A549 (cell line): ENCODE measurements around the gene COL1A1. TPM values are rescaled to one million over a fixed set of nuclear protein-coding genes. Genes with fewer than 3 reads are reported as not detected.

Experiments used
- ATAC-seq, 2 experiments: fragments of 200-7000 bp in 1 of 2; fragments of >200 bp in 1 of 2; cut with Nextera tagmentation in 1 of 2; cut with Tn5 transposase in 1 of 2; 3 replicates each; pipeline versions ENCODE4 v1.8.0 to v1.9.1; 2018 to 2020; ENCODE audit warnings: mild to moderate bottlenecking in 1 of 2, moderate library complexity in 1 of 2
- CTCF ChIA-PET: fragments of 300-600 bp; sonication (Branson Sonifier 250); formaldehyde crosslinking; extraction: SDS; loops from one replicate; lab custom pipeline; 2021; ENCODE audit warnings: antibody characterized with exemption, inconsistent platforms; lab: Yijun Ruan, JAX
- POLR2A ChIA-PET: fragments of 350-600 bp; formaldehyde crosslinking; extraction: SDS; loops from one replicate; lab custom pipeline; 2021; ENCODE audit warnings: antibody characterized with exemption, inconsistent platforms; lab: Yijun Ruan, JAX
- DNase-seq, 2 experiments: peaks; one replicate each; pipeline versions ENCODE4 v3.0.0 to v3.0.0-alpha.2; 2011 to 2016; ENCODE audit warnings: low read depth in 1 of 2, low spot score in 1 of 2
- FAIRE-seq: peaks from 2 replicates; lab custom pipeline; 2011; peaks lifted over from hg19 to GRCh38; lab: Jason Lieb, UNC
- H3K27ac ChIP-seq, 2 experiments: fragments of >200 bp; sonication (Bioruptor Twin); formaldehyde crosslinking; 3 replicates each; pipeline ENCODE4 v1.5.1; 2016 to 2017
- H3K4me1 ChIP-seq: fragments of >200 bp; sonication (Bioruptor Twin); formaldehyde crosslinking; 3 replicates; pipeline ENCODE4 v1.6.1; 2016
- H3K4me2 ChIP-seq: fragments of >200 bp; sonication (Bioruptor Twin); formaldehyde crosslinking; 3 replicates; pipeline ENCODE4 v1.6.1; 2016
- H3K4me3 ChIP-seq: fragments of >200 bp; sonication (Bioruptor Twin); formaldehyde crosslinking; 3 replicates; pipeline ENCODE4 v1.5.1; 2016
- H3K9me3 ChIP-seq: fragments of >200 bp; sonication (Bioruptor Twin); formaldehyde crosslinking; 3 replicates; pipeline ENCODE4 v1.6.1; 2016
- BCL3 ChIP-seq: fragments of >200 bp; sonication (Bioruptor Twin); formaldehyde crosslinking; IDR thresholded peaks from 3 replicates; pipeline ENCODE4 v1.6.1; 2016
- CBX2 ChIP-seq: fragments of 200-600 bp; sonication (generic); IDR thresholded peaks from 2 replicates; pipeline ENCODE4 v1.6.1; 2016; ENCODE audit warnings: low read depth, mild to moderate bottlenecking, borderline replicate concordance
- CEBPB ChIP-seq, 2 experiments: fragments of >200 bp in 1 of 2; sonication (Bioruptor Twin) in 1 of 2; formaldehyde crosslinking in 1 of 2; IDR thresholded peaks; 2 replicates each; pipeline ENCODE4 v1.6.1; 2012 to 2016
- CHD2 ChIP-seq: fragments of 150-350 bp; IDR thresholded peaks from 2 replicates; pipeline ENCODE4 v1.6.1; 2014; ENCODE audit warnings: low read length; ENCODE audit not compliant: partially characterized antibody
- CHD4 ChIP-seq: fragments of 200-600 bp; sonication (generic); IDR thresholded peaks from 2 replicates; pipeline ENCODE4 v1.6.1; 2016; ENCODE audit warnings: antibody characterized with exemption, mild to moderate bottlenecking, borderline replicate concordance
- EHMT2 ChIP-seq: fragments of 200-600 bp; sonication (generic); IDR thresholded peaks from 2 replicates; pipeline ENCODE4 v1.6.1; 2016; ENCODE audit warnings: antibody characterized with exemption, low read depth, mild to moderate bottlenecking, moderate library complexity
- ELK1 ChIP-seq: fragments of 150-350 bp; IDR thresholded peaks from 2 replicates; pipeline ENCODE4 v1.6.1; 2014; ENCODE audit warnings: low read depth, mild to moderate bottlenecking, low read length
- EP300 ChIP-seq, 2 experiments: fragments of >200 bp; sonication (Bioruptor Twin); formaldehyde crosslinking; IDR thresholded peaks; 2 replicates in 1 of 2; 3 replicates in 1 of 2; pipeline ENCODE4 v1.6.1; 2016 to 2017
- FOSB ChIP-seq: fragments of 250-450 bp; sonication (Bioruptor Pico); IDR thresholded peaks from 2 replicates; pipeline ENCODE4 v1.5.0; 2020; ENCODE audit warnings: mild to moderate bottlenecking, moderate library complexity
- GATA3 ChIP-seq: IDR thresholded peaks from 2 replicates; pipeline ENCODE4 v1.6.1; 2012; ENCODE audit warnings: borderline replicate concordance
- HDAC2 ChIP-seq: fragments of 200-600 bp; sonication (generic); IDR thresholded peaks from 2 replicates; pipeline ENCODE4 v1.6.1; 2016
- HMGXB4 ChIP-seq: fragments of 250-450 bp; sonication (Bioruptor Pico); IDR thresholded peaks from 2 replicates; pipeline ENCODE4 v1.5.0; 2021; ENCODE audit warnings: mild to moderate bottlenecking, moderate library complexity, borderline replicate concordance
- HOXB13 ChIP-seq: fragments of 250-450 bp; sonication (Bioruptor Pico); IDR thresholded peaks from 2 replicates; pipeline ENCODE4 v1.5.0; 2020; ENCODE audit warnings: low read depth, mild to moderate bottlenecking, moderate library complexity
- HOXB5 ChIP-seq: fragments of 250-450 bp; sonication (Bioruptor Pico); IDR thresholded peaks from 2 replicates; pipeline ENCODE4 v1.5.0; 2020; ENCODE audit warnings: mild to moderate bottlenecking, moderate library complexity
- JUN ChIP-seq, 2 experiments: fragments of >200 bp; sonication (Bioruptor Twin); formaldehyde crosslinking; IDR thresholded peaks; 2 replicates in 1 of 2; 3 replicates in 1 of 2; pipeline ENCODE4 v1.6.1; 2016 to 2017
- KDM5A ChIP-seq: fragments of 200-600 bp; sonication (generic); IDR thresholded peaks from 2 replicates; pipeline ENCODE4 v1.6.1; 2016; ENCODE audit warnings: antibody characterized with exemption, mild to moderate bottlenecking
- MAFK ChIP-seq: fragments of 450-650 bp; IDR thresholded peaks from 2 replicates; pipeline ENCODE4 v1.6.1; 2014; ENCODE audit not compliant: partially characterized antibody
- MAX ChIP-seq: IDR thresholded peaks from 2 replicates; pipeline ENCODE4 v1.6.1; 2012
- NFE2L2 ChIP-seq: fragments of 150-350 bp; conservative IDR thresholded peaks from 2 replicates; pipeline ENCODE4 v1.6.1; 2014; ENCODE audit warnings: low read length
- NPAS2 ChIP-seq: fragments of 250-450 bp; sonication (Bioruptor Pico); IDR thresholded peaks from 2 replicates; pipeline ENCODE4 v1.8.0; 2022; ENCODE audit warnings: mild to moderate bottlenecking, moderate library complexity, borderline replicate concordance
- PBX3 ChIP-seq: IDR thresholded peaks from 2 replicates; pipeline ENCODE4 v1.6.1; 2012
- POLR2AphosphoS2 ChIP-seq: conservative IDR thresholded peaks from 2 replicates; pipeline ENCODE4 v1.6.1; 2012; ENCODE audit warnings: low read length, improper control_type of control experiment, inconsistent platforms
- RAD21 ChIP-seq, 2 experiments: fragments of >200 bp in 1 of 2; sonication (Bioruptor Twin) in 1 of 2; formaldehyde crosslinking in 1 of 2; IDR thresholded peaks in 1 of 2; conservative IDR thresholded peaks in 1 of 2; 2 replicates in 1 of 2; 3 replicates in 1 of 2; pipeline ENCODE4 v1.6.1; 2012 to 2018; ENCODE audit warnings: inconsistent platforms in 1 of 2
- RNF2 ChIP-seq: fragments of 200-600 bp; sonication (generic); IDR thresholded peaks from 2 replicates; pipeline ENCODE4 v1.6.1; 2016; ENCODE audit warnings: low read depth, mild to moderate bottlenecking, antibody characterized with exemption, moderate library complexity, borderline replicate concordance
- SMC3 ChIP-seq: fragments of >200 bp; sonication (Bioruptor Twin); formaldehyde crosslinking; IDR thresholded peaks from 3 replicates; pipeline ENCODE4 v1.6.1; 2018; ENCODE audit warnings: inconsistent platforms
- ZC3H11A ChIP-seq: fragments of 450-650 bp; IDR thresholded peaks from 2 replicates; pipeline ENCODE4 v1.6.1; 2014; ENCODE audit warnings: antibody characterized with exemption, mild to moderate bottlenecking
- ZNF302 ChIP-seq: fragments of 250-450 bp; sonication (Bioruptor Pico); IDR thresholded peaks from 2 replicates; pipeline ENCODE4 v1.9.0; 2021; ENCODE audit warnings: inconsistent platforms, mild to moderate bottlenecking, moderate library complexity
- WGBS: methylation state at CpG from one replicate; pipeline ENCODE4 v1.1.6; 2017; ENCODE audit errors: missing lambda C conversion rate; 5-methylcytosine and 5-hydroxymethylcytosine counted together
- polyA plus RNA-seq, 4 experiments: library from polyadenylated mRNA; depleted of rRNA in 3 of 4; stranded (reverse); fragments of >200 nt; fragmentation: RNase III in 1 of 4; extraction: RNeasy Plus Mini Kit Qiagen cat#74134 plus additional on column Dnase treatment in 1 of 4; gene quantifications; 2 replicates in 3 of 4; 3 replicates in 1 of 4; pipeline ENCODE4 v1.2.3, GENCODE V29; 2011 to 2017

The COL1A1 gene
- polyA plus RNA-seq, 2 of the 4 experiments (the other 2 are of a cell fraction) = 4.4 to 34.3 TPM

- ATAC-seq (no peak), FAIRE-seq (no peak), DNase-seq (no peak)
- ChIA-PET POLR2A (interaction anchor here (0.9 to 2.2 kb wide), 6 partner anchors 8 to 61 kb away, joined by 3 to 21 read pairs (median 8); partner anchors contain the start of genes PDK2 and SGCA), CTCF (interaction anchor here (0.5 to 60.2 kb wide), 16 partner anchors 9 to 1480 kb away, joined by 3 to 1356 read pairs (median 4); partner anchors contain the start of genes PDK2 and SGCA)
- TF ChIP-seq MAX (no peak), HOXB13 (CRISPR knock-in tag) (no peak), CHD4 (no peak), ZC3H11A (no peak), BCL3 (no peak), CHD2 (no peak), CBX2 (no peak), CEBPB (IDR thresholded peaks at IDR 0.05) (no peak), MAFK (no peak), KDM5A (no peak), HDAC2 (no peak), RNF2 (no peak), POLR2AphosphoS2 (no peak), SMC3 (no peak), ELK1 (no peak), RAD21 (conservative IDR thresholded peaks at IDR 0.05 in 1 of 2, IDR thresholded peaks at IDR 0.05 in 1 of 2) (no peak)
- Histone ChIP-seq H3K4me1 (peaks cover 34% of the 10 kb centered on the region), H3K4me2 (peak overlapping the region; percentile 95), H3K4me3 (peak overlapping the region; percentile 86), H3K9me3 (no peaks in the 10 kb centered on the region), H3K27ac (peak overlapping the region; percentile 96 to 98)
- WGBS = 90% methylated on average over 7 of the region's 7 CpGs
Observed at GRCh38 chr17:50152736-50153135, 48.7 kb downstream of the COL1A1 start.

- 3% methylated on average over 12 of the region's 12 CpGs for WGBS
- ChIA-PET CTCF (interaction anchor here (0.6 to 60.2 kb wide), 18 partner anchors 9 to 210 kb away, joined by 3 to 1356 read pairs (median 4); partner anchors contain the start of genes PDK2 and SGCA), POLR2A (interaction anchor here (0.5 to 2.2 kb wide), 13 partner anchors 9 to 328 kb away, joined by 3 to 21 read pairs (median 3); partner anchors contain the start of genes PDK2 and SGCA)
- ATAC-seq (peak; percentile 75 to 85), FAIRE-seq (no peak), DNase-seq (peak; percentile 96 to 99)
- Histone ChIP-seq H3K4me3 (peak overlapping the region; percentile 86), H3K27ac (peak overlapping the region; percentile 96 to 98), H3K4me2 (peak overlapping the region; percentile 95), H3K4me1 (peaks cover 41% of the 10 kb centered on the region), H3K9me3 (no peaks in the 10 kb centered on the region)
- no peak for TF ChIP-seq EHMT2
- 0 out of 2 replicates have a peak, but pooled peaks have one; percentile 15 for TF ChIP-seq HMGXB4
- peak in 1 of 2 experiments; percentile 84; a peak in 4 of 5 replicates for TF ChIP-seq JUN (IDR thresholded peaks at IDR 0.05)
- TF ChIP-seq SMC3 = no peak
- peak; percentile 40; the same call in 1 of the 2 replicates for TF ChIP-seq HOXB5 (CRISPR knock-in tag)
- TF ChIP-seq ZNF302 = no peak
- no peak for TF ChIP-seq ELK1
- TF ChIP-seq NFE2L2 = no peak
- no peak for TF ChIP-seq FOSB
- no peak for TF ChIP-seq CHD4
- TF ChIP-seq NPAS2 (CRISPR knock-in tag) = no peak
- TF ChIP-seq EP300 (IDR thresholded peaks at IDR 0.05) = 0 out of 5 replicates have a peak, but pooled peaks of 1 of the 2 experiments have one; percentile 24
- no peak for TF ChIP-seq POLR2AphosphoS2
- TF ChIP-seq PBX3 = peak; percentile 89
- no peak; the same call in 1 of the 2 replicates for TF ChIP-seq GATA3
- TF ChIP-seq CHD2 = no peak
Observed at GRCh38 chr17:50151937-50152547, 49.4 kb downstream of the COL1A1 start.
